Liver (tissue), 3 donors: ENCODE data around the gene ZNF93.

Experiments
- CTCF ChIP-seq: fragments of 150-350 bp; IDR thresholded peaks from 2 replicates; pipeline ENCODE4 v1.5.1; 2017; ENCODE audit warnings: improper control_type of control experiment, low read depth, low read length; ENCODE audit not compliant: missing input control
- EGR1 ChIP-seq, 2 donors: IDR thresholded peaks; 2 replicates each; pipeline ENCODE4 v1.6.1; 2016 to 2018; ENCODE audit warnings: antibody characterized with exemption in 2 of 2, low read depth in 2 of 2
- donor health status: healthy.
- donor health status: healthy.

DNA sequence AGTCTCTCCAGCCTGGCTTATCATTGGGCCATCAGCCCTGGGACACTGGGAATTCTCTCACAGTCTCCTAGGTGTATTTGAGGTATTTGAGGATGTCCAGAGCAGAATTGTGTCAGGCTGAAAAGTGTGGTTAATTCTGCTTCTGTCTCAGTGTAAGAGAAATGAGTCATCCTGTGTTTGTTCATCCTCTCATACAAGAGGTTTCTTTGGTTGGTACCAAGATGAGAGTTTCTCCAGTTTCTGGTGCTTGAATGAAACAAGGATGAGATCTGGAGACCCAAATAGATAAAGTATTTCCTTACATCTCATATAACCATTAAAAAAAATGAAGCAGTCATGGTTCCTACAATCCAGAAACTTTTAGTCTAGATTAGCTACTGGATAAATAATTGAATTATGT lies 27.4 kb upstream of the ZNF93 start:
- TF ChIP-seq CTCF, result no peak
- TF ChIP-seq EGR1 (IDR thresholded peaks at IDR 0.05; ENCODE audit: low read depth in 2 of 2), result no peak
